Panc1 (cell line): ENCODE data around the gene DLL1.

Experiments
- POLR2AphosphoS5 ChIP-seq: IDR thresholded peaks from 2 replicates; pipeline ENCODE4 v1.6.1; 2012; ENCODE audit warnings: mild to moderate bottlenecking, low read depth, low read length, moderate library complexity
- SIN3A ChIP-seq: IDR thresholded peaks from 2 replicates; pipeline ENCODE4 v1.6.1; 2012; ENCODE audit warnings: low read depth, mild to moderate bottlenecking, low read length, moderate library complexity, borderline replicate concordance; ENCODE audit not compliant: insufficient read depth
- TF ChIP-seq, protein P1 (sequence below): fragments of 450-650 bp; IDR thresholded peaks from 2 replicates; pipeline ENCODE4 v1.5.1; 2017; ENCODE audit warnings: mild to moderate bottlenecking
- TF ChIP-seq, protein P2 (sequence below), 2 experiments: IDR thresholded peaks; 2 replicates each; pipeline ENCODE4 v1.6.1; 2011 to 2012; ENCODE audit warnings: low read depth in 2 of 2, control low read depth in 1 of 2, low read length in 1 of 2, mild to moderate bottlenecking in 1 of 2, moderate library complexity in 1 of 2; ENCODE audit not compliant: insufficient read depth in 1 of 2

GRCh38 chr6:170298688-170299087 is 7.8 kb upstream of the DLL1 start:
- TF ChIP-seq, protein P1, sequence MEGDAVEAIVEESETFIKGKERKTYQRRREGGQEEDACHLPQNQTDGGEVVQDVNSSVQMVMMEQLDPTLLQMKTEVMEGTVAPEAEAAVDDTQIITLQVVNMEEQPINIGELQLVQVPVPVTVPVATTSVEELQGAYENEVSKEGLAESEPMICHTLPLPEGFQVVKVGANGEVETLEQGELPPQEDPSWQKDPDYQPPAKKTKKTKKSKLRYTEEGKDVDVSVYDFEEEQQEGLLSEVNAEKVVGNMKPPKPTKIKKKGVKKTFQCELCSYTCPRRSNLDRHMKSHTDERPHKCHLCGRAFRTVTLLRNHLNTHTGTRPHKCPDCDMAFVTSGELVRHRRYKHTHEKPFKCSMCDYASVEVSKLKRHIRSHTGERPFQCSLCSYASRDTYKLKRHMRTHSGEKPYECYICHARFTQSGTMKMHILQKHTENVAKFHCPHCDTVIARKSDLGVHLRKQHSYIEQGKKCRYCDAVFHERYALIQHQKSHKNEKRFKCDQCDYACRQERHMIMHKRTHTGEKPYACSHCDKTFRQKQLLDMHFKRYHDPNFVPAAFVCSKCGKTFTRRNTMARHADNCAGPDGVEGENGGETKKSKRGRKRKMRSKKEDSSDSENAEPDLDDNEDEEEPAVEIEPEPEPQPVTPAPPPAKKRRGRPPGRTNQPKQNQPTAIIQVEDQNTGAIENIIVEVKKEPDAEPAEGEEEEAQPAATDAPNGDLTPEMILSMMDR: no peak
- TF ChIP-seq POLR2AphosphoS5 (no peak), SIN3A (no peak)
- TF ChIP-seq, protein P2, sequence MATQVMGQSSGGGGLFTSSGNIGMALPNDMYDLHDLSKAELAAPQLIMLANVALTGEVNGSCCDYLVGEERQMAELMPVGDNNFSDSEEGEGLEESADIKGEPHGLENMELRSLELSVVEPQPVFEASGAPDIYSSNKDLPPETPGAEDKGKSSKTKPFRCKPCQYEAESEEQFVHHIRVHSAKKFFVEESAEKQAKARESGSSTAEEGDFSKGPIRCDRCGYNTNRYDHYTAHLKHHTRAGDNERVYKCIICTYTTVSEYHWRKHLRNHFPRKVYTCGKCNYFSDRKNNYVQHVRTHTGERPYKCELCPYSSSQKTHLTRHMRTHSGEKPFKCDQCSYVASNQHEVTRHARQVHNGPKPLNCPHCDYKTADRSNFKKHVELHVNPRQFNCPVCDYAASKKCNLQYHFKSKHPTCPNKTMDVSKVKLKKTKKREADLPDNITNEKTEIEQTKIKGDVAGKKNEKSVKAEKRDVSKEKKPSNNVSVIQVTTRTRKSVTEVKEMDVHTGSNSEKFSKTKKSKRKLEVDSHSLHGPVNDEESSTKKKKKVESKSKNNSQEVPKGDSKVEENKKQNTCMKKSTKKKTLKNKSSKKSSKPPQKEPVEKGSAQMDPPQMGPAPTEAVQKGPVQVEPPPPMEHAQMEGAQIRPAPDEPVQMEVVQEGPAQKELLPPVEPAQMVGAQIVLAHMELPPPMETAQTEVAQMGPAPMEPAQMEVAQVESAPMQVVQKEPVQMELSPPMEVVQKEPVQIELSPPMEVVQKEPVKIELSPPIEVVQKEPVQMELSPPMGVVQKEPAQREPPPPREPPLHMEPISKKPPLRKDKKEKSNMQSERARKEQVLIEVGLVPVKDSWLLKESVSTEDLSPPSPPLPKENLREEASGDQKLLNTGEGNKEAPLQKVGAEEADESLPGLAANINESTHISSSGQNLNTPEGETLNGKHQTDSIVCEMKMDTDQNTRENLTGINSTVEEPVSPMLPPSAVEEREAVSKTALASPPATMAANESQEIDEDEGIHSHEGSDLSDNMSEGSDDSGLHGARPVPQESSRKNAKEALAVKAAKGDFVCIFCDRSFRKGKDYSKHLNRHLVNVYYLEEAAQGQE (IDR thresholded peaks at IDR 0.05; ENCODE audit: insufficient read depth in 1 of 2, low read depth in 2 of 2, low read length in 1 of 2): no peak
